Measurements from ENCODE around the gene SBK2. TPM values are rescaled to one million over a fixed set of nuclear protein-coding genes. Genes with fewer than 3 reads are reported as not detected.

SBK2 gene
- total RNA-seq, 1 donor from 2014 or later, result not detected

GRCh38 chr19:55479045-55479444 is 57.9 kb downstream of the SBK2 start:
- H3K27ac ChIP-seq, result no peak overlapping the region
- intact Hi-C loops (cut with DNase I), result no loop called here
- ATAC-seq (no peak), DNase-seq (no peak)
- no peaks in the 10 kb centered on the region for H3K27me3 ChIP-seq
- no peak overlapping the region for H3K4me3 ChIP-seq
- no peaks in the 10 kb centered on the region for H3K9me3 ChIP-seq
- TF ChIP-seq CTCF (IDR thresholded peaks at IDR 0.05), result no peak
- peaks cover 13% of the 10 kb centered on the region for H3K4me1 ChIP-seq
- H3K36me3 ChIP-seq, result peaks cover 5% of the 10 kb centered on the region

Other genes with a start within 250 kb of the SBK2 start
- gene TMEM150B, start 211.8 kb downstream of the SBK2 start, total RNA-seq, result 23.9 TPM
- 11.7 TPM for gene KMT5C, start 197.3 kb downstream of the SBK2 start, total RNA-seq
- not detected for gene COX6B2, start 182.4 kb downstream of the SBK2 start, total RNA-seq
- gene GARIN5B, start 173.9 kb downstream of the SBK2 start, total RNA-seq, result not detected
- gene IL11, start 166.7 kb downstream of the SBK2 start, total RNA-seq, result 0.84 TPM
- gene TMEM190, start 160.3 kb downstream of the SBK2 start, total RNA-seq, result not detected
- gene TMEM238, start 152.8 kb downstream of the SBK2 start, total RNA-seq, result 19.8 TPM
- gene RPL28, start 151.2 kb downstream of the SBK2 start, total RNA-seq, result 1,343 TPM
- gene UBE2S, start 129.3 kb downstream of the SBK2 start, total RNA-seq, result 19.5 TPM
- gene SHISA7, start 93.8 kb downstream of the SBK2 start, total RNA-seq, result not detected
- gene ISOC2, start 75.5 kb downstream of the SBK2 start, total RNA-seq, result 25.3 TPM
- not detected for gene C19orf85, start 72.4 kb downstream of the SBK2 start, total RNA-seq
- 10.2 TPM for gene ZNF628, start 60.5 kb downstream of the SBK2 start, total RNA-seq
- 14.7 TPM for gene NAT14, start 51.9 kb downstream of the SBK2 start, total RNA-seq
- 6.0 TPM for gene SSC5D, start 48.7 kb downstream of the SBK2 start, total RNA-seq
- 1.8 TPM for gene SBK3, start 8.4 kb upstream of the SBK2 start, total RNA-seq
- gene ZNF579, start 43.7 kb upstream of the SBK2 start, total RNA-seq, result 15.7 TPM
- gene FIZ1, start 62.4 kb upstream of the SBK2 start, total RNA-seq, result 14.9 TPM
- gene ZNF524, start 63.2 kb upstream of the SBK2 start, total RNA-seq, result 28.6 TPM
- gene ZNF865, start 68.5 kb upstream of the SBK2 start, total RNA-seq, result 18.4 TPM
- gene ZNF784, start 87.4 kb upstream of the SBK2 start, total RNA-seq, result 9.7 TPM
- gene ZNF580, start 103.9 kb upstream of the SBK2 start, total RNA-seq, result 30.7 TPM
- gene ZNF581, start 106.5 kb upstream of the SBK2 start, total RNA-seq, result 16.4 TPM
- gene CCDC106, start 111.1 kb upstream of the SBK2 start, total RNA-seq, result 11.1 TPM
- gene U2AF2, start 117.9 kb upstream of the SBK2 start, total RNA-seq, result 142 TPM
- gene EPN1, start 138.1 kb upstream of the SBK2 start, total RNA-seq, result 117 TPM
- not detected for gene NLRP9, start 201.3 kb upstream of the SBK2 start, total RNA-seq
- not detected for gene RFPL4A, start 222.0 kb upstream of the SBK2 start, total RNA-seq
- gene RFPL4AL1, start 232.0 kb upstream of the SBK2 start, total RNA-seq, result not detected

All from upper lobe of right lung (tissue), 1 donor.